Measurements from ENCODE around the gene C1orf21. TPM values are rescaled to one million over a fixed set of nuclear protein-coding genes. Genes with fewer than 3 reads are reported as not detected.

The C1orf21 gene
- total RNA-seq, 1 donor from 2014 or later = 2.6 TPM

GRCh38 chr1:184664042-184664660 lies 277.3 kb downstream of the C1orf21 start:
- no peaks in the 10 kb centered on the region for H3K36me3 ChIP-seq (ENCODE audit: control insufficient read depth, insufficient read depth, low read length)
- no peaks in the 10 kb centered on the region for H3K27me3 ChIP-seq (ENCODE audit: control insufficient read depth, insufficient read depth, low read length)
- TF ChIP-seq CTCF (IDR thresholded peaks at IDR 0.05; ENCODE audit: insufficient read depth, low read length, poor library complexity, severe bottlenecking) = peak; percentile 95
- H3K4me3 ChIP-seq (ENCODE audit: low read depth, low read length) = peak overlapping the region; percentile 25
- DNase-seq (ENCODE audit: low read depth) = no peak

GRCh38 chr1:184664661-184665060 lies 277.8 kb downstream of the C1orf21 start:
- DNase-seq (ENCODE audit: low read depth) = no peak
- Histone ChIP-seq H3K27me3 (ENCODE audit: control insufficient read depth, insufficient read depth, low read length) (no peaks in the 10 kb centered on the region), H3K4me3 (ENCODE audit: low read depth, low read length) (no peak overlapping the region), H3K36me3 (ENCODE audit: control insufficient read depth, insufficient read depth, low read length) (no peaks in the 10 kb centered on the region)
- no peak for TF ChIP-seq CTCF (IDR thresholded peaks at IDR 0.05; ENCODE audit: insufficient read depth, low read length, poor library complexity, severe bottlenecking)

DNA sequence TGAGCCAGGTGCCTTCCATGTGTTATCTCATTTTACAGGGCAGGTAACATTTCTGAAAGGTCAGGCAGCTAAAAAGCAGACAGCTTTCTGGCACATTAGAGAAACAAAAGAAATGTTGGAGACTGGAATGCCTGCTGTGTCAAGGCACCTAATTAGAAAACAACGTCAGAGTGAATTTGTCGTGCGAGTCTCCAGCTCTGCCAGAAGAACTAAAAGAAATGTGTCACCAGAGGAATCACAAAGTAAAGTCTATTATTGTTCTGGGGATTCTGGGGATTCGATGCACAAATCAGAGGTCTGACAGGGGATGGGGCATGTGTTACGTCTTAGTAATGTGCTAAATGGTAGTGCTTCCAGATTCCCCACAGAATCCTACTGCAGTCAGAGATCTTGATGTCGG lies 278.5 kb downstream of the C1orf21 start:
- H3K4me3 ChIP-seq (ENCODE audit: low read depth, low read length) = no peak overlapping the region
- no peak for DNase-seq (ENCODE audit: low read depth)
- no peaks in the 10 kb centered on the region for H3K27me3 ChIP-seq (ENCODE audit: control insufficient read depth, insufficient read depth, low read length)
- H3K36me3 ChIP-seq (ENCODE audit: control insufficient read depth, insufficient read depth, low read length) = no peaks in the 10 kb centered on the region
- no peak for TF ChIP-seq CTCF (IDR thresholded peaks at IDR 0.05; ENCODE audit: insufficient read depth, low read length, poor library complexity, severe bottlenecking)

- Histone ChIP-seq H3K27me3 (ENCODE audit: control insufficient read depth, insufficient read depth, low read length) (no peaks in the 10 kb centered on the region), H3K36me3 (ENCODE audit: control insufficient read depth, insufficient read depth, low read length) (no peaks in the 10 kb centered on the region), H3K4me3 (ENCODE audit: low read depth, low read length) (no peak overlapping the region)
- TF ChIP-seq CTCF (IDR thresholded peaks at IDR 0.05; ENCODE audit: insufficient read depth, low read length, poor library complexity, severe bottlenecking) = no peak
- no peak for DNase-seq (ENCODE audit: low read depth)
Measured at GRCh38 chr1:184669391-184669790, 282.6 kb downstream of the C1orf21 start.

- no peak for TF ChIP-seq CTCF (IDR thresholded peaks at IDR 0.05; ENCODE audit: insufficient read depth, low read length, poor library complexity, severe bottlenecking)
- H3K36me3 ChIP-seq (ENCODE audit: control insufficient read depth, insufficient read depth, low read length) = no peaks in the 10 kb centered on the region
- no peak overlapping the region for H3K4me3 ChIP-seq (ENCODE audit: low read depth, low read length)
- no peak for DNase-seq (ENCODE audit: low read depth)
- no peaks in the 10 kb centered on the region for H3K27me3 ChIP-seq (ENCODE audit: control insufficient read depth, insufficient read depth, low read length)
Measured at GRCh38 chr1:184672013-184672726, 285.3 kb downstream of the C1orf21 start.
